ENCODE results near the gene DDX5. TPM values are rescaled to one million over a fixed set of nuclear protein-coding genes. Genes with fewer than 3 reads are reported as not detected.
"Not testable (repeated sequence)": the region's sequence is repeated elsewhere in the genome, so short reads cannot be mapped to it uniquely, and the experiment has no call there.

The DDX5 gene
- total RNA-seq, 1 experiment from 2014 or later: 420 TPM

GRCh38 chr17:64500487-64500859 is 5.6 kb downstream of the DDX5 start:
- DNase-seq: no peak
- Histone ChIP-seq H3K9me3 (no peaks in the 10 kb centered on the region), H3K36me3 (peaks cover 85% of the 10 kb centered on the region), H3K4me3 (no peak overlapping the region), H3K27me3 (no peaks in the 10 kb centered on the region)

DNA sequence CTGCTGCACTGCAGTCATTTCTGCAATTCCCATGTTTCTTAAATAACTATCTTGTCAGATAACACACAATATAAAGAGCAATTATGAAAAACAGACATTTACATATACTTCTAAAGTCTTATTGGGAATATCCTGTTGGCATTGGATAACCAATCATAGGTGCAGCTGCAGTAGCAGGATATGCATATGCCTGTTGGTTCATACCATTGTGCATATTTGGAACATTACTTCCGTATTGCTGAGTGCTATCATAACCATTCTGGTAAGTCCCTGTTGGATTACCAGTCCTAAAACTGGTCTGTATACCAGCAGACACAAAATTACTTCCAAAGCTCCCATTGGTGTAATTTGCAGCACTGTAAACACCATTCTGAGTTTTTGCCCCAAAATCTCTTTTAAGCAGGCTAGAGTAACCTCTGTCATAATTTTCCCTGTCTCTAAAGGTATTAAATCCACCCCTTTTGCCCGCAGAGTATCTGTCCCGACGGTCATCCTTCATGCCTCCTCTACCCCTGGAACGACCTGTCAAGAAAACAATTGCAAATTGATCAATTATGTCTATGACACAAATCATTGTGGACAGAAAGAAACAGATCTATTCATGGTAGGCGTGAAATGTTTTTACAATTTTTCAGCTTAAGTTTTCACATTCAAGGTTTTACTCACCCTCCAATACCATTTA is 6.1 kb downstream of the DDX5 start:
- peaks cover 79% of the 10 kb centered on the region for H3K36me3 ChIP-seq
- H3K4me3 ChIP-seq: no peak overlapping the region
- H3K9me3 ChIP-seq: no peaks in the 10 kb centered on the region
- DNase-seq: no peak
- no peaks in the 10 kb centered on the region for H3K27me3 ChIP-seq

GRCh38 chr17:64498308-64499203 is 7.5 kb downstream of the DDX5 start:
- peak overlapping the region; percentile 93; the same call in 1 of the 2 replicates for H3K4me3 ChIP-seq
- no peak for DNase-seq
- no peaks in the 10 kb centered on the region for H3K27me3 ChIP-seq
- H3K36me3 ChIP-seq: peaks cover 73% of the 10 kb centered on the region
- no peaks in the 10 kb centered on the region for H3K9me3 ChIP-seq

DNA sequence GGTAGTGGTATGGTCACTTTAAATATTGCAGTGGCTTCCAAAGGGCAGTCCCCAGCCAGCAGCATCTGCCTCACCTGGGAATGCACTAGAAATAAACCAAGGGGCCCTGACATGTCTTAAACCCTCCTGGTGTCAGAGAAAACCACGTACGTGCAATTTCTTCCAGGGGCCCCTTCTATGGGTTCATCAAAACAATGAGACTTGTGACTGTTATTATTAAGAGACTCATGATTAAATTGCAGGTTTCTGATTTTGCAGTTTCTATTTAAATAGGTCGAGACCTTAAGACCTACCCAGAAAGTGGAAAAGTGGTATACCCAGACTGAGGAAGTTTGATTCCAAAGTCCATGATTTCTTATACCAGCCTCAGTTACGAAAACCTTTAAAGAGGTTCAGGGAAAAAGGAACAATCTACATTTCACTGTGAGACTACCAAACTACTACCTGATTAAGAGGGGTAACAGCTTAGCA is 8.5 kb downstream of the DDX5 start:
- DNase-seq: no peak
- no peaks in the 10 kb centered on the region for H3K9me3 ChIP-seq
- H3K27me3 ChIP-seq: no peaks in the 10 kb centered on the region
- peaks cover 68% of the 10 kb centered on the region for H3K36me3 ChIP-seq
- H3K4me3 ChIP-seq: peak overlapping the region; percentile 93

GRCh38 chr17:64496786-64497564 is 9.1 kb downstream of the DDX5 start, which contains the start of gene POLG2:
Gene POLG2, minus strand, starts transcription at chr17:64497054. Its CDS starts 86 bp downstream, at chr17:64496968.
- Histone ChIP-seq H3K4me3 (peak within 1 kb of the TSS; percentile 93), H3K36me3 (peaks cover 66% of the 10 kb centered on the region), H3K27me3 (no peaks in the 10 kb centered on the region), H3K9me3 (no peaks in the 10 kb centered on the region)
- DNase-seq: peak; percentile 96

- H3K36me3 ChIP-seq: peaks cover 63% of the 10 kb centered on the region
- H3K27me3 ChIP-seq: no peaks in the 10 kb centered on the region
- H3K9me3 ChIP-seq: no peaks in the 10 kb centered on the region
- no peak for DNase-seq
- H3K4me3 ChIP-seq: peak overlapping the region; percentile 93
Observed at GRCh38 chr17:64496348-64496785, 9.7 kb downstream of the DDX5 start.

GRCh38 chr17:64495300-64495699 is 10.8 kb downstream of the DDX5 start:
- H3K4me3 ChIP-seq: peak overlapping the region; percentile 93; the same call in 1 of the 2 replicates
- H3K36me3 ChIP-seq: peaks cover 61% of the 10 kb centered on the region
- not testable (repeated sequence) for H3K9me3 ChIP-seq, H3K27me3 ChIP-seq, DNase-seq

GRCh38 chr17:64494121-64494520 is 12.0 kb downstream of the DDX5 start:
- Histone ChIP-seq H3K9me3 (no peaks in the 10 kb centered on the region), H3K36me3 (peaks cover 58% of the 10 kb centered on the region), H3K27me3 (no peaks in the 10 kb centered on the region), H3K4me3 (no peak overlapping the region)
- DNase-seq: no peak

DNA sequence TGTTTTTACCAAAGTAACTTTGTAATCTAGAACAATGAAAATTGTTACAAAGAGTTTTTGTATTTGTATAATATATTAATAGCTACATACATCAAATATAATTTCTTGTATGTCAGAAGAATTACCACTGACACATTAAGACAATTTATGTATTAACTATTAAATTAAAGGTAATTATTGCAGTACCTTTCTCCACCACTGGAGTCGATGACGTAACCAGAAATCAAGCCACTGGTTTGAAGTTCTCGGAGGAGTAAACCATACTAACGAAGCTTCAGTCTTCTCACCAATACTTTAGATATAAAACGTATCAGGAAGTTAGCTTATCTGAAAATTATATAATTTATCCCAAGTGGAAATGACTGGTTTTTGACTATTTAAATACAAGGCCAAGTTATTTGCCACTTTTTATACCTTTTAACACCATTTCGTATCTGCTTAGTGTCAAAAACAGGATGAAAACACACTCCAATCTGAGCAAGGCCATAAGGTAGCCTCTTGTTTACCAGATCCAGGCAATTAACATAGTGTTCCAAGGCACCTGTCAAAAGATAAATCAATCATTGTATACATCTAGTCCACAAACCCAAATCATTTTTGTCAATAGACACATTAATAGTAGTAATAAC is 13.5 kb downstream of the DDX5 start:
- H3K9me3 ChIP-seq: no peaks in the 10 kb centered on the region
- H3K36me3 ChIP-seq: peaks cover 52% of the 10 kb centered on the region
- no peaks in the 10 kb centered on the region for H3K27me3 ChIP-seq
- DNase-seq: no peak
- no peak overlapping the region for H3K4me3 ChIP-seq

DNA sequence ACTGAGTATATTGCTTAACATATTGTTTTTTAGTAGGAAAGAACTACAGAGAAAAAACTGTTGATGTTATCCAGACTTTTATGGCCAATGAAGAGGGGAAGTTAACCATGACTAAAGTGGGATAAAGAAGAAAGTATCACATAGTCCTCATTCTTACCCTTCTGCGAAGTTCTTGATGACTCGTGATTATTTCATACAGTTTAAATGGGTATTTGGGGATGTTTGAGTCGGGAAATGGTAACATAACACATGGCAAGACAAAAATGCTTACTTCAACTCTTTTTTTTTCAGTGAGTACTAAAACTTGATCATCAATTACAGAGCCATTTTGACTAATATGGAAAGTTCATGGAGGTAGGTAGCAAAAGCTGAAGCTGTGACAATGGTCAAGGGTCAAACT is 14.1 kb downstream of the DDX5 start:
- Histone ChIP-seq H3K4me3 (no peak overlapping the region), H3K9me3 (no peaks in the 10 kb centered on the region), H3K36me3 (peaks cover 52% of the 10 kb centered on the region), H3K27me3 (no peaks in the 10 kb centered on the region)
- DNase-seq: no peak

- no peaks in the 10 kb centered on the region for H3K9me3 ChIP-seq
- peak; percentile 17 for DNase-seq
- H3K4me3 ChIP-seq: no peak overlapping the region
- no peaks in the 10 kb centered on the region for H3K27me3 ChIP-seq
- H3K36me3 ChIP-seq: peaks cover 49% of the 10 kb centered on the region
Observed at GRCh38 chr17:64491034-64491860, 14.8 kb downstream of the DDX5 start.

- H3K9me3 ChIP-seq: no peaks in the 10 kb centered on the region
- no peak for DNase-seq
- no peak overlapping the region for H3K4me3 ChIP-seq
- no peaks in the 10 kb centered on the region for H3K27me3 ChIP-seq
- H3K36me3 ChIP-seq: peaks cover 66% of the 10 kb centered on the region
Observed at GRCh38 chr17:64488301-64488700, 17.8 kb downstream of the DDX5 start.

- H3K27me3 ChIP-seq: no peaks in the 10 kb centered on the region
- H3K36me3 ChIP-seq: peaks cover 66% of the 10 kb centered on the region
- no peak overlapping the region for H3K4me3 ChIP-seq
- no peaks in the 10 kb centered on the region for H3K9me3 ChIP-seq
- DNase-seq: no peak
Observed at GRCh38 chr17:64484380-64484779, 21.7 kb downstream of the DDX5 start.

DNA sequence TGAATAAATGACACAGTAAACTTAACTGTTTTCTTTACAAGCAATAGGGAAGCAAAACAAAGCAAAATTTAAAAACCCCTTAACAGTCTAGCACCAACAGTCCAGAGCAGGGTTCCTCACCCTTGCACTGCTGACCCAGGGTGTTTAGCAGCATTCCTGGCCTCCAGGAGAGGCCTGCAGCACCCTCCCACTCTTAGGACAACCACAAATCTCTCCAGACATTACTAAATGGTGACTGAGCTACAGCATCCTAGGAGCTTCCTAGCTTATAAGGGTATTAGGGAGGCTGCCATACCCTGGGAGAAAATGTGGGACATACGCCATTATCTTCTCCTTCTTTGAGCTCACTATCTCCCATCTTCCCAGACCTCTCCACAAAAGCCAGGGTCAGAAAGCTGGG is 25.1 kb downstream of the DDX5 start:
- no peaks in the 10 kb centered on the region for H3K27me3 ChIP-seq
- H3K36me3 ChIP-seq: peaks cover 69% of the 10 kb centered on the region
- H3K4me3 ChIP-seq: no peak overlapping the region
- no peaks in the 10 kb centered on the region for H3K9me3 ChIP-seq
- no peak for DNase-seq

- no peaks in the 10 kb centered on the region for H3K27me3 ChIP-seq
- H3K36me3 ChIP-seq: peaks cover 45% of the 10 kb centered on the region
- no peak overlapping the region for H3K4me3 ChIP-seq
- no peak for DNase-seq
- H3K9me3 ChIP-seq: no peaks in the 10 kb centered on the region
Observed at GRCh38 chr17:64477849-64478248, 28.2 kb downstream of the DDX5 start.

DNA sequence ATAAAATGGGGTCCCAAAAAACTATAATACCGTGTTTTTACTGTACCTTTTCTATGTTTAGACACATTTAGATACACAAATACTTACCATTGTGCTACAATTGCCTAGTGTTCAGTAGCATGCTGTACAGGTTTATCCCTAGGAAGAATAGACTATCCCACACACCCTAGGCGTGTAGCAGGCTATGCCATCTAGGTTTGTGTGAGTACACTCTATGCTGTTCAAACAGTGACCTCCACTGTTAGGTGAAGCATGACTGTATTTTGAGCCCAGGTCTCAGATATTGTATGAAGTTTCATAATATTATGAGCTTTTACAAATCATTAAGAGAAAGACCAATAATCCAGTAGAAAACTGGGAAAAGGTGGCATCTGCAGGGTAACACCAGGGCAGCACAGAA is 33.5 kb downstream of the DDX5 start:
- Histone ChIP-seq H3K36me3 (peaks cover 5% of the 10 kb centered on the region), H3K9me3 (no peaks in the 10 kb centered on the region), H3K4me3 (no peak overlapping the region), H3K27me3 (no peaks in the 10 kb centered on the region)
- no peak for DNase-seq

Data from MG63 (cell line).